ENCODE data around the gene CYREN. TPM values are rescaled to one million over a fixed set of nuclear protein-coding genes. Genes with fewer than 3 reads are reported as not detected.
A peak's percentile ranks its signal among the peaks of the same experiment; 100 is the strongest.

The CYREN gene
- total and polyA plus RNA-seq, 9 of the 15 experiments (the other 6 are each of a cell fraction or from before 2014, with no cell fraction given), result 13.9 to 108 (median 88.8) TPM

GRCh38 chr7:135160098-135160857 lies 10.2 kb downstream of the CYREN start (continued):
- TF ChIP-seq, protein P1, sequence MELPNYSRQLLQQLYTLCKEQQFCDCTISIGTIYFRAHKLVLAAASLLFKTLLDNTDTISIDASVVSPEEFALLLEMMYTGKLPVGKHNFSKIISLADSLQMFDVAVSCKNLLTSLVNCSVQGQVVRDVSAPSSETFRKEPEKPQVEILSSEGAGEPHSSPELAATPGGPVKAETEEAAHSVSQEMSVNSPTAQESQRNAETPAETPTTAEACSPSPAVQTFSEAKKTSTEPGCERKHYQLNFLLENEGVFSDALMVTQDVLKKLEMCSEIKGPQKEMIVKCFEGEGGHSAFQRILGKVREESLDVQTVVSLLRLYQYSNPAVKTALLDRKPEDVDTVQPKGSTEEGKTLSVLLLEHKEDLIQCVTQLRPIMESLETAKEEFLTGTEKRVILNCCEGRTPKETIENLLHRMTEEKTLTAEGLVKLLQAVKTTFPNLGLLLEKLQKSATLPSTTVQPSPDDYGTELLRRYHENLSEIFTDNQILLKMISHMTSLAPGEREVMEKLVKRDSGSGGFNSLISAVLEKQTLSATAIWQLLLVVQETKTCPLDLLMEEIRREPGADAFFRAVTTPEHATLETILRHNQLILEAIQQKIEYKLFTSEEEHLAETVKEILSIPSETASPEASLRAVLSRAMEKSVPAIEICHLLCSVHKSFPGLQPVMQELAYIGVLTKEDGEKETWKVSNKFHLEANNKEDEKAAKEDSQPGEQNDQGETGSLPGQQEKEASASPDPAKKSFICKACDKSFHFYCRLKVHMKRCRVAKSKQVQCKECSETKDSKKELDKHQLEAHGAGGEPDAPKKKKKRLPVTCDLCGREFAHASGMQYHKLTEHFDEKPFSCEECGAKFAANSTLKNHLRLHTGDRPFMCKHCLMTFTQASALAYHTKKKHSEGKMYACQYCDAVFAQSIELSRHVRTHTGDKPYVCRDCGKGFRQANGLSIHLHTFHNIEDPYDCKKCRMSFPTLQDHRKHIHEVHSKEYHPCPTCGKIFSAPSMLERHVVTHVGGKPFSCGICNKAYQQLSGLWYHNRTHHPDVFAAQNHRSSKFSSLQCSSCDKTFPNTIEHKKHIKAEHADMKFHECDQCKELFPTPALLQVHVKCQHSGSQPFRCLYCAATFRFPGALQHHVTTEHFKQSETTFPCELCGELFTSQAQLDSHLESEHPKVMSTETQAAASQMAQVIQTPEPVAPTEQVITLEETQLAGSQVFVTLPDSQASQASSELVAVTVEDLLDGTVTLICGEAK (IDR thresholded peaks at IDR 0.05), result peak; percentile 41; the same call in 1 of the 2 replicates
- TF ChIP-seq, protein P1 (CRISPR knock-in tag; IDR thresholded peaks at IDR 0.05), result no peak
- TF ChIP-seq, protein P2, sequence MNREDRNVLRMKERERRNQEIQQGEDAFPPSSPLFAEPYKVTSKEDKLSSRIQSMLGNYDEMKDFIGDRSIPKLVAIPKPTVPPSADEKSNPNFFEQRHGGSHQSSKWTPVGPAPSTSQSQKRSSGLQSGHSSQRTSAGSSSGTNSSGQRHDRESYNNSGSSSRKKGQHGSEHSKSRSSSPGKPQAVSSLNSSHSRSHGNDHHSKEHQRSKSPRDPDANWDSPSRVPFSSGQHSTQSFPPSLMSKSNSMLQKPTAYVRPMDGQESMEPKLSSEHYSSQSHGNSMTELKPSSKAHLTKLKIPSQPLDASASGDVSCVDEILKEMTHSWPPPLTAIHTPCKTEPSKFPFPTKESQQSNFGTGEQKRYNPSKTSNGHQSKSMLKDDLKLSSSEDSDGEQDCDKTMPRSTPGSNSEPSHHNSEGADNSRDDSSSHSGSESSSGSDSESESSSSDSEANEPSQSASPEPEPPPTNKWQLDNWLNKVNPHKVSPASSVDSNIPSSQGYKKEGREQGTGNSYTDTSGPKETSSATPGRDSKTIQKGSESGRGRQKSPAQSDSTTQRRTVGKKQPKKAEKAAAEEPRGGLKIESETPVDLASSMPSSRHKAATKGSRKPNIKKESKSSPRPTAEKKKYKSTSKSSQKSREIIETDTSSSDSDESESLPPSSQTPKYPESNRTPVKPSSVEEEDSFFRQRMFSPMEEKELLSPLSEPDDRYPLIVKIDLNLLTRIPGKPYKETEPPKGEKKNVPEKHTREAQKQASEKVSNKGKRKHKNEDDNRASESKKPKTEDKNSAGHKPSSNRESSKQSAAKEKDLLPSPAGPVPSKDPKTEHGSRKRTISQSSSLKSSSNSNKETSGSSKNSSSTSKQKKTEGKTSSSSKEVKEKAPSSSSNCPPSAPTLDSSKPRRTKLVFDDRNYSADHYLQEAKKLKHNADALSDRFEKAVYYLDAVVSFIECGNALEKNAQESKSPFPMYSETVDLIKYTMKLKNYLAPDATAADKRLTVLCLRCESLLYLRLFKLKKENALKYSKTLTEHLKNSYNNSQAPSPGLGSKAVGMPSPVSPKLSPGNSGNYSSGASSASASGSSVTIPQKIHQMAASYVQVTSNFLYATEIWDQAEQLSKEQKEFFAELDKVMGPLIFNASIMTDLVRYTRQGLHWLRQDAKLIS (CRISPR knock-in tag; IDR thresholded peaks at IDR 0.05), result no peak
- TF ChIP-seq ZNF398 (CRISPR knock-in tag; IDR thresholded peaks at IDR 0.05), result peak; percentile 56; the same call in 1 of the 2 replicates
- TF ChIP-seq FOXA3 (CRISPR knock-in tag; conservative IDR thresholded peaks at IDR 0.05 in 1 of 2, IDR thresholded peaks at IDR 0.05 in 1 of 2), result 0 out of 4 replicates have a peak, but pooled peaks of 1 of the 2 experiments have one; percentile 23
- TF ChIP-seq CCNT2 (IDR thresholded peaks at IDR 0.05; ENCODE audit: borderline replicate concordance, extremely low read depth, insufficient read length, low read depth, low read length), result peak; percentile 73
- 0 out of 2 replicates have a peak, but pooled peaks have one; percentile 15 for TF ChIP-seq NFIC (IDR thresholded peaks at IDR 0.05)
- TF ChIP-seq SMARCE1 (IDR thresholded peaks at IDR 0.05), result peak; percentile 94
- peak; percentile 45; the same call in 1 of the 2 replicates for TF ChIP-seq ZNF76 (CRISPR knock-in tag; IDR thresholded peaks at IDR 0.05; ENCODE audit: borderline replicate concordance)
- peak; percentile 61; the same call in 1 of the 2 replicates for TF ChIP-seq ADNP (tag; IDR thresholded peaks at IDR 0.05)
- TF ChIP-seq ZNF77 (CRISPR knock-in tag; IDR thresholded peaks at IDR 0.05), result no peak
